GM18505 (cell line): ENCODE results near the gene NHSL1.

ENCODE experiments used
- ATAC-seq: cut with Tn5 transposase; IDR thresholded peaks from one replicate; pipeline ENCODE4 v1.9.1; 2021; ENCODE audit not compliant: unreplicated experiment
- POLR2A ChIP-seq: IDR thresholded peaks from 4 replicates; pipeline ENCODE4 v1.6.1; 2011; ENCODE audit warnings: borderline replicate concordance; ENCODE audit not compliant: insufficient read depth, insufficient read length; ENCODE audit errors: extremely low read depth

NHSL1 gene

GRCh38 chr6:138494312-138494711 lies 5.0 kb downstream of the NHSL1 start:
- no peak for ATAC-seq
- TF ChIP-seq POLR2A = no peak

- ATAC-seq = no peak
- TF ChIP-seq POLR2A = no peak
Observed at GRCh38 chr6:138493413-138493812, 5.9 kb downstream of the NHSL1 start.

GRCh38 chr6:138492871-138493270 lies 6.4 kb downstream of the NHSL1 start:
- ATAC-seq = no peak
- TF ChIP-seq POLR2A = no peak

DNA sequence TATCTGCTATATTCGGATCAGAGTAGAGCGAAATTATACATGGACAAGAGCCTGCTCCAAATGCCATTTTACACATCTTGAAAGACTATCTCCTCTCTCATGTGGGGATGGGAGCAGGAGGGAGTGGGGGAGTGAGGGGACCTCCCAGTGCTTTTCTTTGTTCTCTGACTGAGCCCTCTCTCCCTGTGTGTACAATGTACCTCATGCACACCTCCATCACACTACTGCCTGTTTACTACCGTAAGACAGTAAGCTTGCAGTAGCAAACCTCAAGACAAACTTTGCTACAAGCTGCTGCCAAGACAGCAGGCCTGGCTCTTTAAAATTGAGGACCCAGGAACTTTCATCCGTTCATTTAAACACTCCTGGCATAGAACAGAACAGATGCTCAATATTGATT lies 7.2 kb downstream of the NHSL1 start:
- no peak for ATAC-seq
- TF ChIP-seq POLR2A = no peak

DNA sequence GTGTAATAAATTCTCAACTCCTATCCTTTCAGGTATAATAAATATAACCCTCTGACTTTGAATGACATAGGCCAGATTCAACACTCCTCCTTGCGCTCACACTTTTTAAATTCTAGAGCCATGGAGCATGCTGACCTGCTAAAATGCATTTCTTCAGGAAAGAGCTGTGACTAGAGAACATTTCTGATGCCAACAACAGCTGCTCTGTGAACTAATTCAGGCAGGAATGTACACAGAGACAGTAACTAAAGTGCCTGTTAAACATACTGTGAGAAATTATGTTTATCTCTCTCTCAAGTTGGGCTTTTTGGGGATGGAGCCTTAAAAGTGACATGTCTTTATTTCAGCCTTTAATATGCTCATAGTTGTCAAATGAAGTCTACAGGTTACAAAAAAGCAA lies 8.3 kb downstream of the NHSL1 start:
- no peak for TF ChIP-seq POLR2A
- no peak for ATAC-seq

DNA sequence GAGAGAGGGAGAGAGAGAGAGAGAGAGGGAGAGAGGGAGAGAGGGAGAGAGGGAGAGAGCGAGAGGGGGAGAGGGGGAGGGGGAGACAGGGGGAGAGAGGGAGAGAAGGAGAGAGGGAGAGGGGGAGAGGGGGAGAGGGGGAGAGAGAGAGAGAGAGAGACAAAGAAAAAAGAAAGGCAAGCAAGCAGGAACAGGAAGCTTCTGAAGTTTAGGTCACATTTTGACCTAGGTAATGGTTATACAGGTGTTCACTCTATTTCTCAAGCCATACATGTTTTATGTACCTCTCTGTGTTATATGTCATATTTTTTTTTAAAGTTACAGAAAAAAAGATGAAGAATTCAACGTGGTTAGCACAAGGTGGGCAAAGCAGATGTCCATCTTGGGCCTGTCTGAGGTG lies 9.4 kb downstream of the NHSL1 start:
- no peak for ATAC-seq
- TF ChIP-seq POLR2A = no peak

- ATAC-seq = no peak
- no peak for TF ChIP-seq POLR2A
Observed at GRCh38 chr6:138487102-138487604, 12.1 kb downstream of the NHSL1 start.

DNA sequence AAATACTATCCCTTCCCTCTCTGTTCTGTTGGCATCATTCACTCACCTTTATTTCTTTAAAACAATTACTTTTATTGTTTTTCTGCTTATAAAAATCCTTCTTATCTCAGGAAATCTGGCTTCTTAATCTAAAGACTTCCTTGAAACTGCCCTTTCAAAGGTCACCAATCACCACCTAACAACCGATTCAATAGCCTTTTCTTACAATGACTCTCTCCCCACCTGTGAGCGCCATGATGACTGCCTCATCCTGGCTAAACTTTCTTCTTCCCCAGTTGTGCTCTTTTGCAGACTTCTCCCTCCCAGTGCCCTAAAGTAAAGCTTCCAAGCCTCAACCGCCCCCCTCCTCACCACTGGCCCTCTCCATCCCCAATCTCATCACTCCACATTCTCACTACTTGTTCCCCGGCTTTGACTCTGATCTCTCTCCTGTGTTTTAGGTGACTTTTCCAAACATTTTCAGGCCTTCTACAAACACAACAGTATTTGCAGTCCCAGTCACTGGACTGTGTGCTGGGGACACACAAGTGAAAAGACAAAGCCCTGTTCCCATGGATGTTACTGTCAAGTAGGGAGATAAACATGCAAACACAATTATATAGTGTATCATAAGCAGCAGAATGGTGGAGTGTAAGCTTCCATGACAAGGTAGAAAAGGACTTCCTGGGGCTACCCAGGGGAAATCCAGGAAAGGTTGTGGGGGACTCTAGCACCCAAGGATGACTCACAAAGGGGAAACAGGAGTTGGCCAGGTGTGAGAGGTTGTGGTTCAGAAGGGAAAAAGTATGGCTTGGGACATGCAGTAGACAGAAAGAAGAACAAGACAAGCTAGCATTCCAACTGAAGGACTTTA lies 12.8 kb downstream of the NHSL1 start:
- no peak for TF ChIP-seq POLR2A
- no peak for ATAC-seq

GRCh38 chr6:138485586-138486248 lies 13.6 kb downstream of the NHSL1 start:
- ATAC-seq = no peak
- no peak for TF ChIP-seq POLR2A

DNA sequence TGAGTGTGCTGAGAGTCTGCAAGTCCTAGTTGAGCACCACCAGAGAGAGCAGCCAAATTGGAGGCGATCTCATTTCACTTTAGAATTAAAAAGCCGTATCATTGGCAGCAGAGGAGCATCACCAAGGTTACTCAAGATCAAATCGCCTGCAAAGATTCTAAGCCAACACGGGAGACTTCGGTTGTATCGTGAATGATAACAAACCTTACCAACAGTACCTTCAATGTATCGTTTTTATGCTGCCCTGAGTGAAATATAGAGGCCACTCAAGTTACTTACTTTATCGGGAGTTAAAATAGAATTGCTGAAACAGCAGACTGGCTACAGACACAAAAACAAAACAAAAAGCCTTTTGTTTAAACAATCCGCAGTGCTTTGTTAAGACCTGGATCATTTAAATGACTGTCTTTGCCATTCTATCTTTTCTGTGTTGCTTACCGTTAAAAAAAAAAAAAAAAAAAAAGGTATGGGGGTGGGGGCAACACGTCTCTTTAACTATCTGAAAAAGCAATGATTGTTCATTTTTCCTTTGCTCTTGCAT lies 14.2 kb downstream of the NHSL1 start:
- TF ChIP-seq POLR2A = no peak
- no peak for ATAC-seq

DNA sequence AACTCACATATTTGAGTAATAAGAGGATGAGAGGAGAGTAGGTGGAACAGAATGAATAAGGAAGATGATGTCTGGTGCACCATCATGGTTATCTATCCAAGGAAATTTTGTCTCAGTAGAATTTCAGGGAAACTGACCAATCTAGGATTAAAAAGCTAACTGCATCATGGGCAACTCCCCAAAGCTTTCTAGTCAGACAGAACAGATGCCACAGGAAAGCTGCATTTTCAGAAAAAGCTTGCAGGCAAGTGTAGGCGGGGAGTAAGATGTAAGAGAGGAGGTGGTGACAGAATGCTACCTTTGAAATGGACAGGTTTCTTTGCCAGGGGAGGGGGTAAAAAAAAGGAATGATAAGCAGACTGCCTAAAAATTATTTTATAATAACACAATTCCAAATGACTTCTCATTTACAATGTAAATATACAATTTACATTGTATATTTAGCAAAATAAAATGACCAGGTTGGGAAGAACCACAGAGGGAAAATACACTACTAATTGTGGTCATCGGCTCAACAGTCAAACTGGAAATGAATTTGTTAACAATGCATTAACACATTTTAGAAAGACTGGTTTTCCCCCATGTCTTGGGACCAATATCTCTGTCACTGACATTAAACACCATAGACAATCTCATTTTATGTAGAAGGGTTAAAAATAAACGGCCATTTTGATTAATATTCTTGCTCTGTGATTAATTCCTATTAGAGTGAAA lies 15.1 kb downstream of the NHSL1 start:
- no peak for TF ChIP-seq POLR2A
- no peak for ATAC-seq

DNA sequence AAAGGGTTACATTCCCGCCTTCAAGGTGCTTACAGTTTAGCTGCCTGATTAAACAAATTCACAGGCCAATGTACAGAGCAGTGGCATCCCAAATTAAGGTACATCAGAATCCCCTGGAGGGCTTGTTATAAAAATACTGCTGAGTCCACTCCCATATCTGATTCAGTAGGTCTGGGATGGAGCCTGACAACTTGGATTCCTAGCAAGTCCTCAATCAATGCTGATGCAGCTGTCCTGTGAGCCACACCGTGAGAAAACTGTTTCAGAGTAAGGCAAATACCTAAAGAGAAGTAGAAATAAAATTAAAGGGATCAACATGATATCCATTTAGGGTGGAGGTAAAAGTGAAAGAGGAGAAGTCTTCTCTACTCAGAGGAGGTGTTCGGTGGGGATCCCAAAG lies 16.5 kb downstream of the NHSL1 start:
- ATAC-seq = no peak
- no peak for TF ChIP-seq POLR2A

DNA sequence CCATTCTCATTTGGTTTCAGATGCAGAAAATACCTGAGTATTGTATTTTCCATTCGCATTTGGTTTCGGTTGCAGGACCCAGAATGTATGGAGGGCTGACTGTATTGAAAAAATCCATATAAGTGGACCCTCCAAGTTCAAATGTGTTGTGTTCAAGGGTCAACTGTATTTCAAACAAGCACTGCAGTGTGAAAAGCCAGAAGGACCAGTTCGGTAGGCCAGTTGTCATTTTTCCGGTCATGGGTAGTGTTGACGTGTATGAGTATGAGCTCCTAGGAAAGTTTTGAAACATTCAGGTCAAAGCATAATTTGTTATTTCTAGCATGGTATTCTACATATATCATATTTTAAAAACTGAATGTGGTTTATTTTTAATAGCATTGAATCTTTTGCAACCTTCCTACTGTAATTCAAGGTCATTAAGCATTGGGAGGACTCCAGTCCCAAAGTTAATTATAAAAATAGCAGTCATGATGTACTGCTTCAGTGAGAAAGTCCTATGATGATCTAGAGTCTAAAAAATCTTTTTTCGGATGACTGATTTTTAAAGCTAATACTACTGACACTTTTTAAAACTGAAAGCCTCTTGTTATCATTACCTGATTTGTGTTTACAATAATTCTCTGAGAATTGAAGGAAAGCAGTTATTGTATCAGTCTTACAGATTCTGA lies 18.9 kb downstream of the NHSL1 start:
- ATAC-seq = no peak
- TF ChIP-seq POLR2A = no peak
